SU-DHL-6 (cell line): ENCODE results near the gene ADAM12.

Experiments used
- EZH2phosphoT487 ChIP-seq: fragments of 200-600 bp; sonication (generic), shearing (Covaris generic); conservative IDR thresholded peaks from 2 replicates; pipeline ENCODE4 v1.6.1; 2018; ENCODE audit warnings: mild to moderate bottlenecking, antibody characterized with exemption, low read length, moderate library complexity, mixed read lengths
- TF ChIP-seq, protein P1 (sequence below): fragments of 200-600 bp; sonication (generic); IDR thresholded peaks from one replicate; pipeline ENCODE4 v1.5.1; 2017; ENCODE audit warnings: antibody characterized with exemption, mild to moderate bottlenecking, low read length, moderate library complexity; ENCODE audit not compliant: insufficient read depth, poor library complexity, severe bottlenecking

DNA sequence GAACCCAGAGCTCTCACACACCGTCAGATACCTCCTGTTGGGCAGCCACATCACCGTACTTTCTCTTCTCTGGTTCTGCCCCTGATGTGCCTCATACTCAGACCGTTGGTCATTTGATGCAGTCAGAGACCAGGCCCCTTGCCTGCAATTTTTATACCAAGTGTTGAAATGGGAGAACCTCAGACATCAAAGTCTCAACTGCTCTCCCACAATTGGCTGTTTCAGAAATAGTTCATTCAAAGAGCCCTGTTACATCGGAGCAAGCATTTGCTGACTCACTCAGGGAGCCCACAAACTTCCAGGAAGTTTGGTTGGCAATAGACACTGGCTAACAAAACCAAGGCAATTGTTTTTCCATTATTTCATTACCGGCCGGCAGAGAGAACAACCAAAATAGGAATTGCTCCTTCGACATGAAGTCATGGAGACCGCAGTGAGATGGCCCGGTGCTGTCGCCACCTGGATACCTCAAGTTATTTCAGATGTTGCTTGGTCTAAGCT is 33.5 kb upstream of the ADAM12 start:
- TF ChIP-seq, protein P1, sequence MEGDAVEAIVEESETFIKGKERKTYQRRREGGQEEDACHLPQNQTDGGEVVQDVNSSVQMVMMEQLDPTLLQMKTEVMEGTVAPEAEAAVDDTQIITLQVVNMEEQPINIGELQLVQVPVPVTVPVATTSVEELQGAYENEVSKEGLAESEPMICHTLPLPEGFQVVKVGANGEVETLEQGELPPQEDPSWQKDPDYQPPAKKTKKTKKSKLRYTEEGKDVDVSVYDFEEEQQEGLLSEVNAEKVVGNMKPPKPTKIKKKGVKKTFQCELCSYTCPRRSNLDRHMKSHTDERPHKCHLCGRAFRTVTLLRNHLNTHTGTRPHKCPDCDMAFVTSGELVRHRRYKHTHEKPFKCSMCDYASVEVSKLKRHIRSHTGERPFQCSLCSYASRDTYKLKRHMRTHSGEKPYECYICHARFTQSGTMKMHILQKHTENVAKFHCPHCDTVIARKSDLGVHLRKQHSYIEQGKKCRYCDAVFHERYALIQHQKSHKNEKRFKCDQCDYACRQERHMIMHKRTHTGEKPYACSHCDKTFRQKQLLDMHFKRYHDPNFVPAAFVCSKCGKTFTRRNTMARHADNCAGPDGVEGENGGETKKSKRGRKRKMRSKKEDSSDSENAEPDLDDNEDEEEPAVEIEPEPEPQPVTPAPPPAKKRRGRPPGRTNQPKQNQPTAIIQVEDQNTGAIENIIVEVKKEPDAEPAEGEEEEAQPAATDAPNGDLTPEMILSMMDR = no peak
- no peak for TF ChIP-seq EZH2phosphoT487
